Tibial nerve (tissue), 4 donors: Measurements from ENCODE around the gene SKAP1. TPM values are rescaled to one million over a fixed set of nuclear protein-coding genes. Genes with fewer than 3 reads are reported as not detected.

Source experiments
- DNase-seq, 2 donors: peaks; one replicate each; pipeline ENCODE4 v3.0.0-alpha.2; 2019; ENCODE audit warnings: low spot score in 2 of 2
- H3K27ac ChIP-seq, 4 donors: fragments of 200-600 bp; sonication (generic) in 3 of 4; one replicate each; pipeline ENCODE4 v1.5.1; 2017 to 2019; ENCODE audit warnings: mild to moderate bottlenecking in 1 of 4
- H3K27me3 ChIP-seq, 2 donors: fragments of 200-600 bp; sonication (generic) in 1 of 2; one replicate each; pipeline versions ENCODE4 v1.5.1 to v1.6.0; 2017 to 2019
- H3K36me3 ChIP-seq, 3 donors: fragments of 200-600 bp; sonication (generic); one replicate each; pipeline ENCODE4 v1.5.1; 2018 to 2019
- H3K4me1 ChIP-seq, 4 donors: fragments of 200-600 bp; sonication (generic) in 3 of 4; one replicate each; pipeline ENCODE4 v1.5.1; 2017 to 2019
- H3K4me3 ChIP-seq, 4 donors: fragments of 200-600 bp; sonication (generic) in 3 of 4; one replicate each; pipeline ENCODE4 v1.5.1; 2017 to 2019; ENCODE audit warnings: mild to moderate bottlenecking in 1 of 4, moderate library complexity in 1 of 4
- H3K9me3 ChIP-seq, 4 donors: fragments of 200-600 bp; sonication (generic) in 3 of 4; one replicate each; pipeline ENCODE4 v1.5.1; 2017 to 2019
- CTCF ChIP-seq, 5 experiments: fragments of 200-600 bp in 3 of 5; fragments of 450-650 bp in 2 of 5; sonication (generic) in 3 of 5; IDR thresholded peaks; one replicate each; pipeline ENCODE4 v1.5.1; 2016 to 2019; ENCODE audit warnings: antibody characterized with exemption in 5 of 5, mild to moderate bottlenecking in 3 of 5, moderate library complexity in 2 of 5
- EP300 ChIP-seq, 2 donors: sonication (generic); formaldehyde crosslinking; IDR thresholded peaks; one replicate each; pipeline ENCODE4 v1.6.1; 2017; ENCODE audit warnings: antibody characterized with exemption in 2 of 2, mild to moderate bottlenecking in 1 of 2
- POLR2A ChIP-seq, 2 donors: fragments of 450-650 bp; IDR thresholded peaks; one replicate each; pipeline ENCODE4 v1.6.1; 2017; ENCODE audit warnings: antibody characterized with exemption in 2 of 2, mild to moderate bottlenecking in 2 of 2, moderate library complexity in 2 of 2
- WGBS, 2 donors: methylation state at CpG; one replicate each; pipeline ENCODE4 v1.1.5; 2018; 5-methylcytosine and 5-hydroxymethylcytosine counted together
- total RNA-seq, 4 donors: library from RNA; depleted of rRNA; stranded (reverse); fragments of >200 nt; gene quantifications; one replicate each; pipeline ENCODE4 v1.1.0, GENCODE V29; 2016

The SKAP1 gene
- total RNA-seq, 4 donors from 2014 or later, result 0.59 to 2.0 (median 1.3) TPM

GRCh38 chr17:48335146-48335784 lies 94.7 kb downstream of the SKAP1 start:
- no peak overlapping the region for H3K27ac ChIP-seq
- TF ChIP-seq EP300 (IDR thresholded peaks at IDR 0.05), result no peak
- no peak for TF ChIP-seq CTCF (IDR thresholded peaks at IDR 0.05)
- no peak for TF ChIP-seq POLR2A (IDR thresholded peaks at IDR 0.05)
- H3K4me3 ChIP-seq, result no peak overlapping the region
- H3K27me3 ChIP-seq, result peaks cover 0 to 86% of the 10 kb centered on the region in 2 donors
- DNase-seq, result no peak
- H3K4me1 ChIP-seq, result no peaks in the 10 kb centered on the region
- no peaks in the 10 kb centered on the region for H3K9me3 ChIP-seq
- no peaks in the 10 kb centered on the region for H3K36me3 ChIP-seq

- WGBS, 2 donors, result 66 to 81% methylated on average over 1 of the region's 1 CpG
- DNase-seq, result no peak
- Histone ChIP-seq H3K4me3 (no peak overlapping the region), H3K27me3 (peaks cover 0 to 81% of the 10 kb centered on the region in 2 donors), H3K27ac (no peak overlapping the region), H3K36me3 (no peaks in the 10 kb centered on the region), H3K9me3 (no peaks in the 10 kb centered on the region), H3K4me1 (no peaks in the 10 kb centered on the region)
- TF ChIP-seq POLR2A (IDR thresholded peaks at IDR 0.05), result no peak
- TF ChIP-seq EP300 (IDR thresholded peaks at IDR 0.05), result no peak
- TF ChIP-seq CTCF (IDR thresholded peaks at IDR 0.05), result no peak
Measured at GRCh38 chr17:48333034-48333530, 96.9 kb downstream of the SKAP1 start.

GRCh38 chr17:48330887-48331286 lies 99.1 kb downstream of the SKAP1 start:
- TF ChIP-seq POLR2A (IDR thresholded peaks at IDR 0.05) (no peak), EP300 (IDR thresholded peaks at IDR 0.05) (no peak), CTCF (IDR thresholded peaks at IDR 0.05) (no peak)
- no peak for DNase-seq
- H3K36me3 ChIP-seq, result no peaks in the 10 kb centered on the region
- no peaks in the 10 kb centered on the region for H3K9me3 ChIP-seq
- no peaks in the 10 kb centered on the region for H3K4me1 ChIP-seq
- H3K27me3 ChIP-seq, result peaks cover 0 to 74% of the 10 kb centered on the region in 2 donors
- H3K4me3 ChIP-seq, result no peak overlapping the region
- WGBS, 2 donors, result 43 to 48% methylated on average over 4 of the region's 4 CpGs
- no peak overlapping the region for H3K27ac ChIP-seq

GRCh38 chr17:48330421-48330820 lies 99.6 kb downstream of the SKAP1 start:
- no peak overlapping the region for H3K27ac ChIP-seq
- TF ChIP-seq POLR2A (IDR thresholded peaks at IDR 0.05) (no peak), CTCF (IDR thresholded peaks at IDR 0.05) (no peak), EP300 (IDR thresholded peaks at IDR 0.05) (no peak)
- no peak overlapping the region for H3K4me3 ChIP-seq
- DNase-seq, result no peak
- WGBS, 2 donors, result 40% methylated on average over 3 of the region's 3 CpGs
- no peaks in the 10 kb centered on the region for H3K9me3 ChIP-seq
- H3K4me1 ChIP-seq, result no peaks in the 10 kb centered on the region
- no peaks in the 10 kb centered on the region for H3K36me3 ChIP-seq
- H3K27me3 ChIP-seq, result peaks cover 0 to 73% of the 10 kb centered on the region in 2 donors

- H3K36me3 ChIP-seq, result no peaks in the 10 kb centered on the region
- no peak overlapping the region for H3K4me3 ChIP-seq
- 64 to 68% methylated on average over 1 of the region's 1 CpG for WGBS, 2 donors
- no peaks in the 10 kb centered on the region for H3K9me3 ChIP-seq
- no peak for DNase-seq
- H3K27me3 ChIP-seq, result peaks cover 0 to 53% of the 10 kb centered on the region in 2 donors
- H3K27ac ChIP-seq, result no peak overlapping the region
- TF ChIP-seq CTCF (IDR thresholded peaks at IDR 0.05) (no peak), EP300 (IDR thresholded peaks at IDR 0.05) (no peak), POLR2A (IDR thresholded peaks at IDR 0.05) (no peak)
- H3K4me1 ChIP-seq, result no peaks in the 10 kb centered on the region
Measured at GRCh38 chr17:48328457-48328856, 101.6 kb downstream of the SKAP1 start.
